ENCODE data around the gene ADAT3.

GRCh38 chr19:1933942-1934341, 28.7 kb downstream of the ADAT3 start:
- TF ChIP-seq RXRA (IDR thresholded peaks at IDR 0.05; ENCODE audit: borderline replicate concordance, low read depth), result no peak
- no peak for TF ChIP-seq POLR2AphosphoS5 (IDR thresholded peaks at IDR 0.05; ENCODE audit: low read depth, low read length)
- TF ChIP-seq TCF12 (IDR thresholded peaks at IDR 0.05), result no peak
- no peak for TF ChIP-seq CTCF (IDR thresholded peaks at IDR 0.05)
